Peyer's patch (tissue), 4 donors: ENCODE measurements around the gene PPIL6. TPM values are rescaled to one million over a fixed set of nuclear protein-coding genes. Genes with fewer than 3 reads are reported as not detected.

Source experiments
- DNase-seq, 3 donors: peaks; one replicate each; pipeline ENCODE4 v3.0.0-alpha.2; 2017 to 2019
- H3K27ac ChIP-seq, 4 donors: fragments of 200-600 bp; sonication (generic); one replicate each; pipeline ENCODE4 v1.5.1; 2016 to 2019
- H3K27me3 ChIP-seq, 2 donors: fragments of 200-600 bp; sonication (generic); one replicate each; pipeline ENCODE4 v1.5.1; 2019
- H3K36me3 ChIP-seq, 3 donors: fragments of 200-600 bp; sonication (generic); one replicate each; pipeline ENCODE4 v1.5.1; 2016 to 2019
- H3K4me1 ChIP-seq, 4 donors: fragments of 200-600 bp; sonication (generic); one replicate each; pipeline ENCODE4 v1.5.1; 2016 to 2019
- H3K4me3 ChIP-seq, 4 donors: fragments of 200-600 bp; sonication (generic); 1 replicate in 3 of 4; 2 replicates in 1 of 4; pipeline ENCODE4 v1.5.1; 2016 to 2019; ENCODE audit warnings: mild to moderate bottlenecking in 1 of 4
- H3K9me3 ChIP-seq, 4 donors: fragments of 200-600 bp; sonication (generic); one replicate each; pipeline ENCODE4 v1.5.1; 2016 to 2019; ENCODE audit warnings: mild to moderate bottlenecking in 1 of 4
- CTCF ChIP-seq, 6 experiments: fragments of 450-650 bp in 4 of 6; fragments of 200-600 bp in 2 of 6; sonication (generic) in 1 of 6; IDR thresholded peaks; one replicate each; pipeline ENCODE4 v1.5.1; 2017 to 2019; ENCODE audit warnings: antibody characterized with exemption in 6 of 6, mild to moderate bottlenecking in 3 of 6, moderate library complexity in 1 of 6
- POLR2A ChIP-seq, 2 donors: fragments of 450-650 bp; IDR thresholded peaks; one replicate each; pipeline ENCODE4 v1.5.1; 2017; ENCODE audit warnings: antibody characterized with exemption in 2 of 2, mild to moderate bottlenecking in 2 of 2, moderate library complexity in 2 of 2
- total RNA-seq, 4 donors: library from RNA; depleted of rRNA; stranded (reverse); fragments of >200 nt; gene quantifications; one replicate each; pipeline ENCODE4 v1.1.0, GENCODE V29; 2016

Gene PPIL6
- under 1 TPM in 2 of 4 donors, not detected in 2; 0.27 to 0.53 TPM for total RNA-seq

- no peaks in the 10 kb centered on the region for H3K9me3 ChIP-seq
- TF ChIP-seq CTCF (IDR thresholded peaks at IDR 0.05) (peak in 4 of 6 experiments; percentile 5 to 38 (median 21)), POLR2A (IDR thresholded peaks at IDR 0.05) (peak; percentile 48 to 59)
- H3K27me3 ChIP-seq = no peaks in the 10 kb centered on the region
- H3K36me3 ChIP-seq = peaks cover 0 to 26% (median 0%) of the 10 kb centered on the region in 3 donors
- peaks cover 0 to 24% (median 0%) of the 10 kb centered on the region in 4 donors for H3K4me1 ChIP-seq
- H3K4me3 ChIP-seq = peak within 1 kb of the TSS; percentile 55 to 94 (median 88)
- peak within 1 kb of the TSS; percentile 78 to 95 (median 88) for H3K27ac ChIP-seq
- peak; percentile 81 to 94 (median 92) for DNase-seq
These were observed at the start of gene PPIL6, which contains the start of gene SMPD2 for GRCh38 chr6:109440331-109441068. Gene PPIL6 (minus strand): TSS chr6:109440628. CDS start chr6:109440590, 38 bp downstream. Gene SMPD2 (plus strand): TSS chr6:109440724. CDS start chr6:109441122, 398 bp downstream.

- Histone ChIP-seq H3K4me1 (no peaks in the 10 kb centered on the region), H3K27me3 (no peaks in the 10 kb centered on the region), H3K27ac (no peak overlapping the region), H3K9me3 (no peaks in the 10 kb centered on the region), H3K36me3 (no peaks in the 10 kb centered on the region), H3K4me3 (no peak overlapping the region)
- DNase-seq = no peak
- TF ChIP-seq CTCF (IDR thresholded peaks at IDR 0.05) = no peak
- no peak for TF ChIP-seq POLR2A (IDR thresholded peaks at IDR 0.05)
These were observed 47.6 kb upstream of the PPIL6 start for GRCh38 chr6:109488001-109488400.

GRCh38 chr6:109486068-109486467 is 45.6 kb upstream of the PPIL6 start:
- TF ChIP-seq POLR2A (IDR thresholded peaks at IDR 0.05) (no peak), CTCF (IDR thresholded peaks at IDR 0.05) (no peak)
- no peak overlapping the region for H3K27ac ChIP-seq
- no peak for DNase-seq
- no peaks in the 10 kb centered on the region for H3K27me3 ChIP-seq
- H3K4me3 ChIP-seq = no peak overlapping the region
- H3K9me3 ChIP-seq = no peaks in the 10 kb centered on the region
- peaks cover 0 to 12% (median 7%) of the 10 kb centered on the region in 4 donors for H3K4me1 ChIP-seq
- peaks cover 0 to 4% (median 0%) of the 10 kb centered on the region in 3 donors for H3K36me3 ChIP-seq

GRCh38 chr6:109485266-109485935 is 45.0 kb upstream of the PPIL6 start:
- H3K27me3 ChIP-seq = no peaks in the 10 kb centered on the region
- H3K4me1 ChIP-seq = peaks cover 0 to 19% (median 11%) of the 10 kb centered on the region in 4 donors
- H3K4me3 ChIP-seq = no peak overlapping the region
- H3K27ac ChIP-seq = no peak overlapping the region
- peaks cover 0 to 9% (median 0%) of the 10 kb centered on the region in 3 donors for H3K36me3 ChIP-seq
- no peak for TF ChIP-seq POLR2A (IDR thresholded peaks at IDR 0.05)
- TF ChIP-seq CTCF (IDR thresholded peaks at IDR 0.05) = no peak
- no peaks in the 10 kb centered on the region for H3K9me3 ChIP-seq
- no peak for DNase-seq

GRCh38 chr6:109484122-109484521 is 43.7 kb upstream of the PPIL6 start:
- Histone ChIP-seq H3K9me3 (no peaks in the 10 kb centered on the region), H3K27ac (peak overlapping the region in 3 of 4 donors; percentile 87 to 93 (median 88)), H3K36me3 (peaks cover 0 to 11% (median 0%) of the 10 kb centered on the region in 3 donors), H3K27me3 (no peaks in the 10 kb centered on the region), H3K4me3 (peak overlapping the region in 1 of 4 donors; percentile 97), H3K4me1 (peaks cover 0 to 28% (median 18%) of the 10 kb centered on the region in 4 donors)
- DNase-seq = no peak
- TF ChIP-seq CTCF (IDR thresholded peaks at IDR 0.05) (no peak), POLR2A (IDR thresholded peaks at IDR 0.05) (no peak)
